GM21360 (cell line): Measurements from ENCODE around the gene IRAK4.
"Not testable (repeated sequence)": the region's sequence is repeated elsewhere in the genome, so short reads cannot be mapped to it uniquely, and the experiment has no call there.

ENCODE experiments used
- ATAC-seq: cut with Tn5 transposase; IDR thresholded peaks from one replicate; pipeline ENCODE4 v1.9.1; 2021; ENCODE audit warnings: mild to moderate bottlenecking, moderate library complexity; ENCODE audit not compliant: unreplicated experiment

The IRAK4 gene

GRCh38 chr12:43758728-43759563 is at the start of gene IRAK4, which contains the start of gene PUS7L:
Gene IRAK4 (plus strand): TSS chr12:43758951. CDS start chr12:43768112, 9,161 bp downstream.
Gene PUS7L (minus strand): TSS chr12:43758790. CDS start chr12:43755245, 3,545 bp downstream.
- ATAC-seq: peak; percentile 97

GRCh38 chr12:43711348-43711747 is 47.4 kb upstream of the IRAK4 start:
- ATAC-seq: no peak

GRCh38 chr12:43722621-43723020 is 36.1 kb upstream of the IRAK4 start:
- no peak for ATAC-seq

DNA sequence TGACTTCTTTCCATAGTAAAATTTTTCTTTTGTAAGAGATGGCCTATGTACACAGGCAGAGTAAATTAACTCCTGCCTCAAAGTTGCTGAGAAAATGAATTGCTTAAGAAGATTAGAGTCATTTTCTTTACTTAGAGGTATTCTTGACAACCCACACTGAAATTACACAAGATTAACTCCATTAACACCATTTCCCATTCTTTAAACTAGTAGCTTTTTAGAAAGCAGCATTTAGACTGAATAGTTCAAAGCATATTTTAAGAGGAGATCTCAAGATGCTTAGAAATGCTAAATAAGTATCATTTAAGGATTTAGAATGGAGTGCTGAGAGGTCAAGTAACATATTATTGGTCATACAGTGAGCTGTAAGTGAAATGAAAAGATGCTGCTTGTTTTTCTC is 35.6 kb upstream of the IRAK4 start:
- ATAC-seq: no peak

GRCh38 chr12:43728117-43728516 is 30.6 kb upstream of the IRAK4 start:
- ATAC-seq: no peak

- no peak for ATAC-seq
Observed at GRCh38 chr12:43728698-43729097, 30.1 kb upstream of the IRAK4 start.

DNA sequence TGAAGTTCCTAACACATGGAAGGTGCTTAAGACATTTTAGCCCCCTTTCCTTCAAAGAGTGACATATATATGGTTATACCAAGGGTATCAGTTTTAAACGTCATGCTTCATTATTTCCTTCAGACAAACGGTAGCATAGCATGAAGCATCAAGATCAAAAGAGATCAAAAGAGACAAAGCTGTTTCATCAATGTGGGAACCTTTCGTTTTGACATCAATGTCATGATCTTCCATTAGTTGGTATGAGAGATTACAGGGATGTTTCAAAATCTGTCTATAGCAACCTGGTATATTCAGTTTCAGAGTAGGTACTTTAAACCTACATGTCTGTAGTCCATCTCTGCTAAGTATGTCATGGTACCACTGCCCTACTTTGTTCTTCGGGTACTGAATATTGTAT is 28.5 kb upstream of the IRAK4 start:
- ATAC-seq: no peak

DNA sequence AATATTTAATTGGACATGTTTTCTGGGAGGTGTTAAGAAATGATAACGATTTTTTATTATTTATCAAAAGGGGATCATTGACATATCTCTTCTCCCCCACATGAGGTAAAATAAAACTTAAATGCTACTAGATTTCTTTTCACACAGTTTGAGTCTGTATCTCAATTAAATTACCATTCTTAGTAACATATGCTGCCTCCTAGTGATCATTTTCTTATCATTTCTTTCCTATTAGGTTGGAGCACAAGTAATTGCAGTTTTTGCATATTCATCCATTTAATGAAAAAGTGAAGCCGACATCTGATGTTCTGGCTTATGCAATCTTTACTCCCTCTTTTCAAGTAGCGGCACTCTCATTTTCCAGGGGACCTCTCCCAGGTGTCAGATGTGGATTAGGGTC is 25.1 kb upstream of the IRAK4 start:
- ATAC-seq: no peak

GRCh38 chr12:43736927-43737440 is 21.8 kb upstream of the IRAK4 start:
- ATAC-seq: no peak

- no peak for ATAC-seq
Observed at GRCh38 chr12:43737646-43738045, 21.1 kb upstream of the IRAK4 start.

DNA sequence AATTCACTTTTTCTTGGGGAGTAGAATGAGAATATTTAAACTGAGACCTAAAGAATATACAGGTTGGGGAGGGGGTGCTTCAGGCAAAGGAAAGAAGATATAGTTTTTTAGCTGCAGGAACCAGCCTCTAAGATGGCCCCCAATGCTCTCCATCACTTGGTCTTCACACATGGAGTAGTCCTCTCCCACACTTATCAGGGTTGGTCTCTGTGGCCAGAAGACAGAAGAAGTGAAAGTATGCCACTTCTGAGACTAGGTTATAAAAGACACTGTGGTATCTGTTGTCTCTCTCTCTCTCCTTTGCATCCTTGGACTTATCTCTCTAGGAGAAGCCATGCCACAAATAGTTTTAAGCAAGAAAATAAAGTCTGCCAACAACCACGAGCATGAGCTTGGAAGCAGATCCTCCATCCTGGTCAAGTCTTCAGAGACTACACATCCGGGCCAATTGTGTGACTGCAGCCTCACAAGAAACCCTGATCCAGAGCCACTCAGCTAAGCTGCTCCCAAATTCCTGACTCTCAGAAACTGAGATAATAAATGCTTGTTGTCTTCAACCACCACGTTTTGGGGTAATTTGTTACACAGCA is 18.1 kb upstream of the IRAK4 start:
- no peak for ATAC-seq

DNA sequence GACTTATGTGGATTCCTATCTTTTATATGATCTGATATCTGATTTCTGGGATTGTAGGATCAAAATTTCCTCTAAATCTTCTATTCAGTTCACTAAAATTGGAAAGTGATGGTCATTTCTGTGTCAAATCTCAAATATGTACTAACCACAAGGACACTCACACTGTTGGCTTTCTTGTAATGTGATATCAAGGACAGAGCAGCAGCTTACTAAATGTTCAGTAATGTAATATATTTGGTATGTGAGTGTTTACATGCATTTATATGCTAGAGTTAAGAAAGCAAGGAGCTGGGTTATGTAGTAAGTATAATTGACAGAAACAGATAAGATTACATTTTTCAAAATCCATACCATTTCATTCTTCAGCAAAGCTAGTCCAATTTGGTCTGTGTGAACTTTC is 16.6 kb upstream of the IRAK4 start:
- no peak for ATAC-seq

GRCh38 chr12:43744826-43745225 is 13.9 kb upstream of the IRAK4 start:
- ATAC-seq: no peak

DNA sequence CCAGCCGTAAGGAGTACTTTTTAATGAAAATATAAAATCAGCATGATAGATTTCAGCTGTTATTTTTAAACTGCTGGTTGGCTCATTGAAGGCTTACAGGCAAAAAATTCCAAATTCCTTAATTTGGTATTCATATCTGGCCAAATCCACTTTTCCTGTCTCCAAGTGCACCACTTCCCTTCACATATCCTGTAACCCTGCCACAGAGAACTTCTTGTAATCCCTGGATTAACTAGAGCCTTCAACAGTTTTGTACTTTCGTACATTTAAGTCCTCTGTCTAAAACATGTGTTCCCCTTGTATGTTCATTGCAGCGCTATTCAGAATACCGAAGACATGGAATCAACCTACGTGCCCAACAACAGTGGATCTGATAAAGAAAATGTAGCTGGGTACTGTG is 9.7 kb upstream of the IRAK4 start:
- no peak for ATAC-seq

GRCh38 chr12:43750814-43751213 is 7.9 kb upstream of the IRAK4 start:
- ATAC-seq: no peak

DNA sequence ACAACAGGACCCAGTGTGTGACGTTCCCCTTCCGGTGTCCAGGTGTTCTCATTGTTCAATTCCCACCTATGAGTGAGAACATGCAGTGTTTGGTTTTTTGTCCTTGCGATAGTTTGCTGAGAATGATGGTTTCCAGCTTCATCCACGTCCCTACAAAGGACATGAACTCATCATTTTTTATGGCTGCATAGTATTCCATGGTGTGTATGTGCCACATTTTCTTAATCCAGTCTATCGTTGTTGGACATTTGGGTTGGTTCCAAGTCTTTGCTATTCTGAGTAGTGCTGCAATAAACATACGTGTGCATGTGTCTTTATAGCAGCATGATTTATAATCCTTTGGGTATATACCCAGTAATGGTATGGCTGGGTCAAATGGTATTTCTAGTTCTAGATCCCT is 7.4 kb upstream of the IRAK4 start:
- ATAC-seq: not testable (repeated sequence)

GRCh38 chr12:43754015-43754414 is 4.7 kb upstream of the IRAK4 start:
- no peak for ATAC-seq

- no peak for ATAC-seq
Observed at GRCh38 chr12:43758247-43758727, 464 bp upstream of the IRAK4 start.

DNA sequence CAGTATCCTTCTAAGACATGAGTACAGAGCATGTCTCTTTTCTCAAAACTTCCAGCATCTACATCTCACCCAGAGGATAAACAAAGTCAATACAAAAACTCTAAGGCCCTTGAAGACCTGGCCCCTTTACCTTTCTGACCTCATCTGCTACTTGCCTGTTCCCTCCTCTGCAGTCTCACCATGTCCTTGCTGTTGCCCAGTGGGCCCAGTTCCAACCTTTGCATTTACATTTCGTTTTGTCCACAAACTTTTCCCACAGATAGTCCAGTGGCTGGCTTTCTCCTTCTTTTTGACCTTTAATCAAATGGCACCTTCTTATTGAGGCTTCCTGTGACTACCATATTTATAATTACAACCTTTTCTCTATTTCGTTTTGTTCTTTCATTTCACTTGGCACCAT is 1.6 kb downstream of the IRAK4 start:
- no peak for ATAC-seq

DNA sequence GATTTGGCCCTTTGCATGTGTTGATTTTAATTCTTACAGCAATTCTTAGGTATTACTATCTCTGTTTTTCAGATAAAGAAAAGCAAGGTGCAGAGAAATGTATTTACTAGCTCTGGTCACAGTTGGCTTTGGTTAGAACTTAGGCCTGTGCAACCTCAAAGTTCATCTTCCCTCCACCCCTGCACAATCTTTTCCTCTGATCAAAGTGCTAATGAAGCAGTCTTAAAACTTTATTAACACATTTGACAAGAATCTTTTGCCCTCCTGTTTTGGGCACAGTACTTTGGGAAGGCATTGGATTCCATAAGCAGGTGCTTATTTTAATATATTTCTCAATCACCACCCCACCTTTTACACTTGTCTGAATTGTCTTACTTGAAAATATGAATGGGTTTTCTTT is 2.7 kb downstream of the IRAK4 start:
- no peak for ATAC-seq

- ATAC-seq: no peak
Observed at GRCh38 chr12:43762596-43762995, 3.8 kb downstream of the IRAK4 start.

DNA sequence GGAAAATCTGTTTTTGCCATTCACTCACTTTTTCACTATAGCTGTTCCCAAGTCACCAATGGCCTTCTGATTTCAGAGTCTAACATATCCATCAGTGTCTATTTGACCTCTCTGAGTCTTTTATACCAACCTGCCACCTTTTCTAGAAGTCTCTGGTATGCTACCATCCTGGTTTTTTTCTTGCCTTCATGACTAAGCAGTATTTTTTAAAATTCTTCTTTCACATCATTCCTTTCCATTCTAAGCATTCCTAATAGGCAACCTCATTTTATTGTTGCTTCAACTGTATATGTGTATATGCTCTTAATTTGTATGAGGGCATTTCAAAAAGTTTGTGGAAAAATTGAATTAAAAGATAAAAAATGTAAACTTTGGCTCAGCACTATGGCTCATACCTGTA is 5.0 kb downstream of the IRAK4 start:
- no peak for ATAC-seq
